ENCODE measurements around the gene NIFK.
"Not testable (repeated sequence)": the region's sequence is repeated elsewhere in the genome, so short reads cannot be mapped to it uniquely, and the experiment has no call there.

NIFK gene

GRCh38 chr2:121734544-121734943, 2.1 kb downstream of the NIFK start:
- not testable (repeated sequence) for DNase-seq (ENCODE audit: low spot score)

- no peak for DNase-seq (ENCODE audit: low spot score)
These were observed 5.3 kb downstream of the NIFK start for GRCh38 chr2:121731366-121731765.

- no peak for DNase-seq (ENCODE audit: low spot score)
These were observed 8.7 kb downstream of the NIFK start for GRCh38 chr2:121727950-121728349.

- no peak for DNase-seq (ENCODE audit: low spot score)
These were observed 9.3 kb downstream of the NIFK start for GRCh38 chr2:121727332-121727731.

GRCh38 chr2:121723316-121723715, 13.4 kb downstream of the NIFK start:
- no peak for DNase-seq (ENCODE audit: low spot score)

- DNase-seq (ENCODE audit: low spot score): no peak
These were observed 14.2 kb downstream of the NIFK start for GRCh38 chr2:121722479-121722878.

GRCh38 chr2:121721926-121722325, 14.7 kb downstream of the NIFK start:
- no peak for DNase-seq (ENCODE audit: low spot score)

GRCh38 chr2:121717529-121717928, 19.1 kb downstream of the NIFK start:
- DNase-seq (ENCODE audit: low spot score): no peak

GRCh38 chr2:121716126-121716525, 20.5 kb downstream of the NIFK start:
- DNase-seq (ENCODE audit: low spot score): no peak

- not testable (repeated sequence) for DNase-seq (ENCODE audit: low spot score)
These were observed 25.2 kb downstream of the NIFK start for GRCh38 chr2:121711481-121711880.

GRCh38 chr2:121710470-121711170, 26.1 kb downstream of the NIFK start:
- no peak for DNase-seq (ENCODE audit: low spot score)

GRCh38 chr2:121709776-121710469, 26.8 kb downstream of the NIFK start:
- no peak for DNase-seq (ENCODE audit: low spot score)

- no peak for DNase-seq (ENCODE audit: low spot score)
These were observed 28.7 kb downstream of the NIFK start for GRCh38 chr2:121707920-121708361.

- DNase-seq (ENCODE audit: low spot score): no peak
These were observed 29.2 kb downstream of the NIFK start for GRCh38 chr2:121707344-121707919.

- DNase-seq (ENCODE audit: low spot score): no peak
These were observed 30.7 kb downstream of the NIFK start for GRCh38 chr2:121705958-121706357.

GRCh38 chr2:121705390-121705789, 31.3 kb downstream of the NIFK start:
- no peak for DNase-seq (ENCODE audit: low spot score)

GRCh38 chr2:121701761-121702160, 34.9 kb downstream of the NIFK start:
- DNase-seq (ENCODE audit: low spot score): not testable (repeated sequence)

- no peak for DNase-seq (ENCODE audit: low spot score)
These were observed 37.0 kb downstream of the NIFK start for GRCh38 chr2:121699421-121700333.

- DNase-seq (ENCODE audit: low spot score): no peak
These were observed 38.3 kb downstream of the NIFK start for GRCh38 chr2:121698318-121698930.

- DNase-seq (ENCODE audit: low spot score): no peak
These were observed 39.5 kb downstream of the NIFK start for GRCh38 chr2:121697108-121697631.

GRCh38 chr2:121696410-121696930, 40.2 kb downstream of the NIFK start:
- DNase-seq (ENCODE audit: low spot score): no peak

- no peak for DNase-seq (ENCODE audit: low spot score)
These were observed 41.6 kb downstream of the NIFK start for GRCh38 chr2:121695171-121695451.
